Right renal pelvis (tissue), 4 donors: ENCODE results near the gene AKAP12. TPM values are rescaled to one million over a fixed set of nuclear protein-coding genes. Genes with fewer than 3 reads are reported as not detected.

Source experiments
- DNase-seq, 4 donors: peaks; one replicate each; pipeline ENCODE4 v3.0.0-alpha.2; 2013; ENCODE audit warnings: low read depth in 4 of 4, low spot score in 3 of 4, missing footprints in 1 of 4
- polyA plus RNA-seq, 4 donors: library from polyadenylated mRNA; unstranded; fragments of 120-200 nt; gene quantifications; one replicate each; pipeline ENCODE4 v1.2.1, GENCODE V29; 2013; ENCODE audit not compliant: insufficient read length in 4 of 4

The AKAP12 gene
- polyA plus RNA-seq, 4 donors: 151 to 168 (median 163) TPM

DNA sequence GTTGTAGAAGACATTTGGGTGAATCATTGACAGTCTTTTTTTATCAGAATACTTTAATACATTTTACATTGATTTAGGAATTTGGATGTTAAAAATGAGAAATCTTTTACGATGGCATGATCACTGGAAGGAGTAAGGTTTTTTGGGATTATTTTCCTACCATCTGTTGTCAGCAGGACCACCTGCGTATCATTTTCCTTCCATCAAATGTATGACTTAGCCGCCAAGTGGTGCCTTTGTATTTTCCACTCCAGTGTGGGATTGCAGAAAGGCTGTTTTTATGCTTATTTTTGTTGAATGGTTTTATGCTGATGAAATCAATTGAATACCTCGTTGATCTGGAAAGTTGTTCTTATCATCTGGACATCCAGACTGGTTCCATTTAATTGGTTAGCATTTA, 35.8 kb downstream of the AKAP12 start:
- DNase-seq: no peak

DNA sequence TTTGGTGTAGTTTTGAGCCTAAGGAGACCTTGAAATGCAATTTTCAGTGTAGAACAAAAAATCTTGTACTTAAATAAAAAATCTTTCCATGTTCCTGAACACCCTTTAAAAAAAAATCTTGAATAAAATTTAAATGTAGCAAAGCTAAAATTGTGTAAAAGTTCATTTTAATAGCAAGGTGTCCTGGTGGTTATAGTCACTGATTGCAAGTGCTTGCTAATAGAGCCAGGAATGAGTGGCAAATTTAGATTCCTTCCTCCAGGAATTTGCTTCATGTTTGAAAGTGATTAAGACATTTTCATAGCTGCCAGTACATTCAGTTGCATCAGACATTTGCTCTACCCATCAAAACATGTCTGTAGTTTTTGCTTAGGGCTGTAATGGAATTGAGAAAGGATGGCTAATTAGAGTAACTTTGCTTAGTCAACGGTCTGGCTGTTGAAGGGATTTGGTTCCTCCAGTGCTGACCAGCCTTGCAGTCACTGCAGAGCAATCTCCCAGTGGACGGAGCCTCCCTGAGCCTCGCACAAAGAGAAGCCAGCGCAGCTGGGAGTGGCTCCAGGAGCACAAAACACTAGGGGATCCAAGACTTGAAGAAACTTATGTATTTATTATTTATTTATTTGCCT, 36.5 kb downstream of the AKAP12 start:
- DNase-seq: no peak

DNA sequence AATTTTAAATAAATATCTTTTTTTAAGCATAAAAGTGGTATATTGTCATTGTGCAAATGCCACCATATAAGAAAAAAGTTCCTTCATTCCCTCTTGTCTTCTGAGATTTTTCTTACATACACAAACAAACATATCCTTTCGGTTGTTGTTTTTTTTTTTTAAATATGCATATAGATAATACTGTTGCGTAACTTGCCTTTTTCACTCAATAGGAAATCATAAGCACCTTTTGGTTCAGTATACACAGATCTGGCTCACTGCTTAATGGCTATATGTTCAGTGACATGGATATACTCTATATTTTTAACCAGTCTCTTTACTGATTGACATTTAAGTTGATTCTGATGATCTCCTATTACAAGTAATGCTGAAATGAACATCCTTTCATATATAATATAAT, 40.1 kb downstream of the AKAP12 start:
- DNase-seq: no peak

DNA sequence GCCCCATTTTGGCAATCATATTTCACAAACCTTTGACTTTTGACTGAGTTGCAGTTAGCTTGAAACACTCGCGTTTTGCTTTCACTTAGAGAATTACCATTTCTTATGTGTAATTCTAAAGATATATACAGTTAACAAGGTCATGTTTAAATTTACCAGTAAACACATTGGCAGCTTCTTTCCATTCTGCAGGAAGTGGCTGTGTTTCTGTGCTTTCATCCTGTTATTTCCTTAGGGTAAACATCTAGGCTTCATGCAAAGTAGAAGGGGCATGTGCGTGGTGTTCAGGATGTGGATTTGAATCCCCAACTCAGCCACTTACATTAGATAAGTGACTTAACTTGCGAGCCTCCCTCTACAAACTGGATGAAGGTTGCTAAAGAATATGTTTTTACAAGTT, 41.1 kb downstream of the AKAP12 start:
- no peak for DNase-seq

DNA sequence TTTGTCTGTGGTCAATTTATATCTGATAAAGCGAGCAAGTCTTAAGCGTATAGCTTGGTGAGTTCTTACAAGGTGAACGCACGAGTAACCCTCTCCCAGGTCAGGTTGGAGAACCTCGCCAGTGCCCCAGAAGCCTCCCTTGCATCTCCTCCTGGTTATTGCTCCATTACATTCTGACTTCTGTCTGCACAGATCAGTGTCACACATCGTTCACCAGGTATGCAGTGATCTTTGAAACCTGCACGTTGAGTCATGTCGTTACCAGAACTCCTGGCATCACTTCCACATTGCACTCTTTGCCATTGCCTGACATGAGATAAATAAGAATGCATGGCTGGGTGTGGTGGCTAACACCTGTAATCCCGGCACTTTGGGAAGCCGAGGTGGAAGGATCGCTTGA, 44.2 kb downstream of the AKAP12 start:
- DNase-seq: no peak

DNA sequence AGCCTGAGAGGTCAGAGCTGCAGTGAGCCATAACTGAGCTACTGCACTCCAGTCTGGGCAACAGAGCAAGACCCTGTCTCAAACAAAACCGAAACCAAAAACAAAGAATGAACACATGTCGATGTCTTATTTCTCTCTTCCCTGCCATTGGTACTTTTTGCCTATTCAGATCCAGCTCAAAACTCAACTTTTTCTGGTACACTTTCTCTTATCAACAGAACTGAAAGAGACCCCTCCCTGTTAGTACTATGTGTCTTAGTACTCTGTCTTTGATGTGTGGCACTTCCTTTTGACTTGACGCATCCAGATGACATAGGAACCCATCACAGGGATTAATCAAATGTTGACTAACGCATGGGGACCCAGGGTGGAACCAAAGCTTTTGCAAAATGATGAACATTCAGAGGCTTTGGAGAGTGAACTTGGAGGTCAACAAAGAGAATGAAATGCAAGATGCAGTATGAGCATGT, 44.8 kb downstream of the AKAP12 start:
- DNase-seq: no peak

DNA sequence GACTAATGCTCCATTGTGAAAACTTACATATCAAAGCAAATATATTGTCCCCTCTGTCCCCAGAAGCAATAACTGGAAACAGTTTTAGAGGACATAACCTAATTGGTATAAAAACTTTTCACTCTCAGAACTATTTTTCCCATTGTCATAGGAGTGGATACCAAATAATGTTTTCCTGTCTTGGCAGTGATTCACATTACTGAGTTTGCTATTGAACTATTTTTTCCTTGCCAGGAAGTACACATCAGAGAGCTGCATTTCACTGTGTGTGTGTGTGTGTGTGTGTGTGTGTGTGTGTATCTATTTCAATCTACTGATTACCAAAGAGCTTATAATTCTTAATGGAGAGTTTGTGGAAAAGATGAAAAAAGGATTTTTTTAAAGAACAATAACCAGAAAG, 45.4 kb downstream of the AKAP12 start:
- no peak for DNase-seq

DNA sequence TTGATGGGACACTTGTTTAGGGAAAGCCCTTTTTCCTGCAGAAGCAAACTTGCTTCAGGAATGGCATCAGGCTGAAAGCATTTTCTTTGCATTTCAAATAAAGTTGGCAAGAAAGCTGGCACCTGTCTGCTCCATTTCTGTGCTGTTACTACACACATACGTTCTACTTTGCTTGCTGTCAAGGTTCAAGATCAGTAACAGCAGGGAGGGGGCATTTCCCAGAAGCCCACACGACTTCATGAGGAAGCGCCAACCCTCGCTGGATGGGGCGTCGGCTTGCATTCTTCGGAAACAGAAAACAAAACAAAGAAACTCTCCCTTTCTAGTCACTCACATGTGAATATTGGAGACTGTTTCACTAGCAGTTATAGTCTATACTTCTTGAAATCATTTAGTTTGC, 46.4 kb downstream of the AKAP12 start:
- no peak for DNase-seq

DNA sequence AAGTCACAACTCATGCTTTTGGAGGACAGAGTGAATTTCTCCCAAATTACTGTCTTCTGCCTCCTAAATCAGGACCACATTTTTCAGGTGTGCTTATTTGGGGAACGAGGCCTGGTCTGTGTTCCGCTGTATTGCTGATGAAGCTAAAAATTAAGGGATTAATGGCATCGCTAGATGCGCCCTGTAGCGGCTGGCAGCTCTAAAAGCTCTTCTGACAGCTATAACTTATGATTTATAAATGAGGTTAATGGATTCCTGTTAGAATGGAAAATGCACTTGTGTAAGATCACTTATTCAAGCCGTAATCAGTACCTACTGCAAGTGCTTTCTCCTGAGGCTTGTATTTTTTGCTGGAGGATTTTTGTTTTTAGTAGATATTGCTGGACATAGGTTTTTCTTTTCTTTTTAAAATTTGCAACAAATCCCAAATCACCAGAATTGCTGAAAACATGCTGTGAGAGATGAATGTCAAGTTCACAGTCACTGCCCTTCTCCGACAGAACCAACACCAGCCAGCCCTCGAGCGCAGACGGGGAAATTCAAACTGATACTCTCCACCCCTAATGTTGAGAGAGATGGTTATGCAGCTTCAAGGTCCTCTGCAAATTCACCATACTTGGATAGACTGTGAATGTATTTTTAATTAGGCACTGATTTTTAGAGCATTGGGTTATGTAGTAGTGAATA, 49.1 kb downstream of the AKAP12 start:
- no peak for DNase-seq

DNA sequence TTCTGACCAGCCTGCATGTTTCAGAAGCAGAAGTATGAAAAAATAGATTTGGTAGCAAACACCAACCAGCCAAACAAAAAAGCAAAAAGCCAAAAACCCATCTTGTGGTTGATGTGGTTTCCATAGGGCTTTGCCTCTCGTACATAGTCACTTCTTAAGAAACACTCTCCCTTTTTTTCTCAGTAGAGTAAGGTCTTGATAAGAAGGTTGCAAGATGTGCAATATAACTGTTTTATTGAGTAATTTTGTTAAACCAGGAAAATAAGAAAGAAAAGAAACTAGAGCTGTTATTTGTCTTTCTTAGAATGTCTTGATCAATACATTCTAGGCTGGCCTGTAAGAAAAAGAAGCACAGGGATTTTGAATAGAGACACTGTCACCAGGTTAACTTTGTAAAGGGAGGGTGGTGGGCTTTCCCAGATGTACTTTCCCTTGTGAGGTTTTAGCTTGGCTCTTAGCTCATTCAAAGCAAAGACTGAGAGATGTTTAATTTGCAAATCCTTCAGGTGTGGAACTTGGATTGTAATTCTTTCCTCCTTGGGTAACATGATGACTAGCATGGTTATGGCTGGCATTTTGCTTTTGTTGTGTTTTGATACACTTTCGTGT, 49.7 kb downstream of the AKAP12 start:
- no peak for DNase-seq

DNA sequence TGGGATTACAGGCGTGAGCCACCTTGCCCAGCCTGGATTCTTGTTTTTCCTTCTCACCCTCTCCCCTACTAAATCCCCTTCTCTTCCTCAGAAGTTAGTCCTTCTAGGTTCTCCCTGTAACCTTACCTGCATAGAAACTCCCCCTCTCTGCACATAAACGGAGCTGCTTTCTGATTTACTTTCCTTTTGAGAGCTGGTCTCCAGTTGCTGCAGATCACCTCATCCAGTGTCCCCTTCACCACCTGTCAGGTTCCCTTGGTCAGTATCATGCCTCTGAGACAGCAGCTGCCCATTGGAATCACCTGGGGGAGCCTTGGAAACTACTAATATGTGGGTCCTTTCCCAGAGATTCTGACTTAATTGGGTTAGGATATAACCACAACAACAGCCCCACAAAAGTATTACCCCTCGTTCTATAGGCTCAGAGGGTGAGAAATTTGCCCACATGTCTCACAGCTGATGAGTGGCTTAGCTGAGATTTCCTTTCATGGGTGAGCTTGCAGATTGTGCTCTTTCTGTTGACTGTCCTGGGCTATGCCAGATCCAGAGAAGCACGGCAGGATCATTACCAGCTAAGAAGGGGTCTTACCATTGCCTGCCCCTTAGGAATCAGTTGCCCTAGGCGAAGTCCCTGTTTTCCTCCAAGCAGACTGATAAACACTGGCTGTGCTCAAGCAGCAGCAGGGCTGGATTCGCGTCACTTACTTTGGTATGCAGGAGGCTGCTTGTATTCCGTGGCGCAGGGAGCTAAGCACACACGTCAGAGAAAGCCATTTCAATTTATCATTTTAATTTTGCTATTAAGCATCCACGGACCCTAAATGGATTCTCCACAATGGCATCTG, 51.3 kb downstream of the AKAP12 start:
- DNase-seq: peak in 3 of 4 donors; percentile 53 to 74 (median 74)

DNA sequence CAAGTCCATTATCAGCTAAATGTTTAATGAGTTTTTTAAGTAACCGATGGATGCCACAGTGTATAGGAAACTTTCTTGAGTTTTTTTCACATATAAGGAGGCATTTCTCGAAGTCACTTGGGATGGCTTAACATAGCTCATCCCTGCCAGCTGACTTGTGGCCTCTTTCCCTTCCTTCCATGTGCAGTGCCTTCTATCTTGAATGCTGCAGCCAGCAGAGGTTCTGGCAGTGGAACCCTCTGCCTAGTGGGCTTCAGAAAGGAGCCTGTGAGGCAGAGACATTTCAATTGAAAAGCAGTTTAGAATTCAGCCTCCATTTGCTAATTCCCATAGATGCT, 51.9 kb downstream of the AKAP12 start:
- no peak for DNase-seq

DNA sequence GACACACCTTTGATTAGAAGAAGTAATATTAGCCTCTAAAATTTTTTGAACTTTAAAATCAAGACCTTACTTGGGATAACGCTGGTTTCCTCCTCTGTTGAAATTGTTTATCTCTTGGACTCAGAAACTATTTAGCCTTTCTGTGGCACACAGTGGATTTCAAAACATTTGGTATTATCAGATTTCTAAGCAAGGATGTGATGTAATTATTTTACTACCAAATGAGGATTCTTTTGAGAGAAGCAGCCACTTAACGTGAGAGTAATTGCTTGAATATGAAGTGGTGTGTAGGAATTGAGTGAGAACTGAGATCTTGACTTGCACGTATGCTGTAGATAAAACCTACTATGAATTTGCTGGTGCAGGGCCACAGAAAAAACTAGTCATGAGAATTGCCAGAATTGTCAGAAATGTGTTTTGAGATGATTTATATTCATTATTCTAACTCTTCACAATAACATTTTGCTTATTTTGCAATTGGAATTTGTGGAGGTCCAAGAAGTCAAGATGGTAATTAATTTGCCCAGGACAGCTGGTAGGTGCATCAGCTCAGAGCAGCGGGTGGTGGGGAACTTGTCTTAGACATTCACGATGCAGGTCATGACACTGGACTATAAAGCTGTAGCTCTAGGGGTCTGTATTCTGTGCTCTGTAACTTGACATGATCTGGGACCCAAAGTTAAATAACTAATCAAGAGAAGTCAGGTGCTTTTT, 53.4 kb downstream of the AKAP12 start:
- no peak for DNase-seq

DNA sequence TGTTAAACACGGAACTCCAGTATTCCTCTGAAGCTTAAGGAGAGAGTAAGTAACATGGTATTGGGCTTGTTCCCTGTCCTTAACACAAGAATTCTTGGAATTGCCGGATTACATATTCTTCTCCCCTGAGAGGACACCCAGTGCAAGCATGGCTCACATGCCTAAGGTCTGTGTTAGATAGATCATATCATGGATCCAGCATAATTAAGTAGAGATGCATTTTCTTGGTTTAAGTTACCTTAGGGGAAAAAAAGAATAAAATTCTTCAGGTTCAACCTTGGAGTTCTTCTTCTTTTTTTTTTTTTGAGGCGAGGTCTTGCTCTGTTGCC, 53.9 kb downstream of the AKAP12 start:
- DNase-seq: no peak

DNA sequence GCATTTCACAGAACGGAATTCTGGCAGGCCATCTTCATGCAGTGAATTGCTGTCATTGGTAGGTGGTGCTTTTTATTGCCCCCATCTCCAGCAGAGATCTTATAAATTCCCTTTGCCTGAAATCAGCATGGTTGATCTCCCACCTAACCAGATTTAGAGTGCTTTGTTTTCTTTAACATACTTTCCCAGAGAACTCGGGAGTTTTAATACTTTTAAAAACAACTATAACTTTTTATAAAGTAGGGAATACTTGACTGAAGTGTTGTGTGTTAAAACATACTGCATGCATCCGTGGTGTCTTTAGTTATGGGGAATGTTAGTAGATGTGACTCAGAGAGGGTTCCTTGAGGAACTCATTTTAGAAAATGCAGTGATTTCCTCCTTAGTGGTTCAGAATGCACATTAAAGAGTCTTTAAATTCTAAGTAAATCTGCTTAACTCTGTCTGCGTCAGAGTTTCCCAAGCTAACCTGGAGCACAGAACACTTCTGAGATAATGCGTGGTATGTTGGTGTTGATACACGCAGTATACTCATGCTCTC, 54.9 kb downstream of the AKAP12 start:
- DNase-seq: no peak

DNA sequence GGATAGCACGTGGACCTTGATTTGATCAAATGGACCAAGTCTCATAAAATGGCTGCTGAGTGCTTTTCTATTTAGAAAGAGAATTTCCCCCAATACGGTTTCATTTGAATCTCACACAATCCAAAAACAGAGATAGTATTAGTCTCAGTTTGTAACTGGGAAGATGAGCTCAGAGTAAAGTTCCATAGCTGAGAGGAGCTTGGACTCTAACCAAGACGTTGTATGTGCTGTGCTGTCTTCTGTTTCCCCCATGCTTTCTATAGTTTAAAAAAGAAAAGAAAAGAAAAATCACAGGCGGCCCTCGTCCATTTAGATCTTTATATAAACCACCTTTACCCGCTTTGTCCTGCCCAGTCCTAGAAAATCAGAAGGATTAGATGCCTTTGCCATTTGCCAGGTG, 58.1 kb downstream of the AKAP12 start:
- DNase-seq: no peak

DNA sequence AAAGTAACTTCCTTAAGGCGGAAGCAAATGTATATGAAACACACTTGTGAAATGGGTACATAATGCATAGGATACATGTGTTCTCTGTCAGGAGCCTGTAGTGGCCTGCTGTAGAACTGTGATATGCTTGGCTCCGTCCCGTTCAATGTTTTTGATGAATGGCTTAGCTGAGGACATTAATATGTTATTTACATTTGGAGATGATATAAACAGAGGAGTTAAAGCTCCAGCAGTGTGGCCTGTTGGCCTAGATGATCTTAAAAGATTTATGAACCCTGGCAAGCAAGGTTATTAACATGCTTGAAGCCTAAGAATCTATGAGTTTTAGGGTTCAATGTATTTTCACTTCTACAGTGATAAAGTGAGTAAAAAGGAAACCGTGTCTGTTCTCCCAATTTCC, 59.2 kb downstream of the AKAP12 start:
- DNase-seq: no peak

DNA sequence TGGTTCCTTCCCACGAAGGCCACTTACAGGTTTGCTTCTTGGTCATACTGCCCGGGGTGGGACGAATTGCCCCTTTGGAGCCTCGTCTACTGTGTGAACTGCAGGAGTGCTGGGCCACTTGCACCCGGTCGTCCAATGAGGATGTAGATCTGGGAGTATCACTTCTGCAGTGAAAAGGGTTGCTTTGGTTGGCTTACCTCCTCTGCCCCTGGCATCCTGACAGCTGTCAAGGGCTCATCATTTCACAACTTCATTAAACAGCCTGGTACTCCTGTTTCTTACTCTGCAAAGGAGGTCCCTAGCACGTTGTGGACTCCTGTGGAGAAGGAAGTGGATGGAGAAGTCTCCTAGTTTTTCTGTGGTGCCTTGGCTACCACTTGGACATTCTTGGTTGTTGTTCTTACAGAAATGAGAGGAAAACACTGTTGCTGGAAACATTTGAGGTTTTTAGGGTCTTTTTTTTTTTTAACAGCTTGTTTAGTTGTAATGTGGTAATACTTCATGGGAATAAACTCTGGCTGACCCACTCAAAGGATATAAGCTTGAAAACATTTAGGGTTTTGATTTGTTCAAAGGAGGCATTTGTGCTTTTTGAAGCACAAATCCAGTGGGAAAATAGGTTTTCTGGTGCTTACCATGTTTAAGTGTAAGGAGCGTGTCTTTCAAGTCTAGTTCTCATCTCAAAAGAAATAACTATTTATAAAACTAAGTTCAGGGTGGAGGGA, 60.7 kb downstream of the AKAP12 start:
- DNase-seq: no peak

DNA sequence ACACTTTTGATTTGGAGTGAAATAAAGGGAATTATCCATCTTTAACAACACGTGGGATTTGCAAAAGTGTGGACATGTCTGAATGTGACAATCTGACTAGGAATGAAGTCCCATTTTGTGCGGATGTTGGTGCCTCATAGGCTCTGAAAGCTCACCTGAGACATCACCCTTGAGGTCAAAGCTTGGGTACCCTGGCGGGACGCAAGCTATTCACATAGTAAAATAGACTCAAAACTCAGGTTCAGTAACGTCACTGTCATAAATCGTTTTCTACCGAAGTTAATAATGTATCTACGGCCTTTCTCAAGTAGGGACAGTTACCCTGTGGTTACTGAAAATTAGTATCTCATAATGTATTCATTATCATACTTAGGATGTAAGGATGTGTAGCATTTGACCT, 61.8 kb downstream of the AKAP12 start:
- no peak for DNase-seq

DNA sequence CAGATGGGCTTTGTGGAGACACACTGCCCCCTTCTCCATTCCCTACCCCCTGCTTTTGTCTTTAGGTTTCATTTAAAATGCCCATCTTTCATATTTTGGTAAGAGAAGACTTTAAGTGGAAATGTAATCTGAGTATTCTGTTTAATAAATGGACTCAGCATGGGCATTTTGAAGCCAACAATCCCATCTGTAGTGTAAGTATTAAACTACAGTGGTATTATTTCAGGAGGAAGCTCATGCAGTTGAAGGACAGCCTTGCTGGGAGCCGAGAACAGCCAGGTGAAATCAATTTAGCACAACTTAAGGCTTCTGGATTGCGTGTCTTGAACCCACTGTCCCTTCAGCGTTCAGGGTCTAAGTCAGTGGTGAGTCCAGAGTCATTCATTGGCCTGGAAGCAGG, 63.5 kb downstream of the AKAP12 start:
- no peak for DNase-seq
